Neural cell (in vitro differentiated cells): ENCODE measurements around the gene CNTD1.

ENCODE experiments used
- CTCF ChIP-seq: fragments of 450-650 bp; IDR thresholded peaks from 2 replicates; pipeline ENCODE4 v1.5.1; 2014; ENCODE audit warnings: antibody characterized with exemption, mild to moderate bottlenecking, moderate library complexity; ENCODE audit not compliant: poor library complexity, severe bottlenecking
- EP300 ChIP-seq: fragments of 450-650 bp; conservative IDR thresholded peaks from 2 replicates; pipeline ENCODE4 v1.6.1; 2014; ENCODE audit warnings: antibody characterized with exemption, mild to moderate bottlenecking, moderate library complexity; ENCODE audit not compliant: poor library complexity, severe bottlenecking
- POLR2AphosphoS5 ChIP-seq: IDR thresholded peaks from 2 replicates; pipeline ENCODE4 v1.6.1; 2012
- SMC3 ChIP-seq: fragments of 450-650 bp; conservative IDR thresholded peaks from 2 replicates; pipeline ENCODE4 v1.6.1; 2014; ENCODE audit warnings: antibody characterized with exemption, mild to moderate bottlenecking, moderate library complexity; ENCODE audit not compliant: poor library complexity

- no peak for TF ChIP-seq CTCF
- TF ChIP-seq EP300: no peak
- no peak for TF ChIP-seq POLR2AphosphoS5
- TF ChIP-seq SMC3: no peak
Measured at GRCh38 chr17:42784811-42785592, 13.7 kb upstream of the CNTD1 start.
